ENCODE data around the gene RFX4.

Gene RFX4

GRCh38 chr12:106783515-106783914, 200.7 kb downstream of the RFX4 start:
- Histone ChIP-seq H3K9ac (ENCODE audit: low read depth in 1 of 2, low read length in 2 of 2) (no peak overlapping the region), H3K27me3 (ENCODE audit: control insufficient read depth in 1 of 2, insufficient read depth in 2 of 2, low read length in 2 of 2) (no peaks in the 10 kb centered on the region), H3K27ac (ENCODE audit: low read depth, low read length) (no peak overlapping the region), H3K36me3 (ENCODE audit: control insufficient read depth in 1 of 2, insufficient read depth in 2 of 2, low read length in 2 of 2) (peaks cover 0 to 10% of the 10 kb centered on the region in 2 donors), H3K4me1 (ENCODE audit: control insufficient read depth in 1 of 2, insufficient read depth in 2 of 2, low read length in 2 of 2) (peaks cover 0 to 9% of the 10 kb centered on the region in 2 donors), H3K9me3 (ENCODE audit: control insufficient read depth in 1 of 2, low read length in 2 of 2) (no peaks in the 10 kb centered on the region), H3K4me3 (ENCODE audit: low read depth in 1 of 2, low read length in 2 of 2) (no peak overlapping the region)

- Histone ChIP-seq H3K27ac (ENCODE audit: low read depth, low read length) (no peak overlapping the region), H3K27me3 (ENCODE audit: control insufficient read depth in 1 of 2, insufficient read depth in 2 of 2, low read length in 2 of 2) (no peaks in the 10 kb centered on the region), H3K9me3 (ENCODE audit: control insufficient read depth in 1 of 2, low read length in 2 of 2) (no peaks in the 10 kb centered on the region), H3K9ac (ENCODE audit: low read depth in 1 of 2, low read length in 2 of 2) (no peak overlapping the region), H3K4me3 (ENCODE audit: low read depth in 1 of 2, low read length in 2 of 2) (no peak overlapping the region), H3K4me1 (ENCODE audit: control insufficient read depth in 1 of 2, insufficient read depth in 2 of 2, low read length in 2 of 2) (no peaks in the 10 kb centered on the region), H3K36me3 (ENCODE audit: control insufficient read depth in 1 of 2, insufficient read depth in 2 of 2, low read length in 2 of 2) (peaks cover 4 to 20% of the 10 kb centered on the region in 2 donors)
Measured at GRCh38 chr12:106790020-106790419, 207.2 kb downstream of the RFX4 start.

GRCh38 chr12:106791531-106791930, 208.7 kb downstream of the RFX4 start:
- no peak overlapping the region for H3K9ac ChIP-seq (ENCODE audit: low read depth in 1 of 2, low read length in 2 of 2)
- peaks cover 4 to 18% of the 10 kb centered on the region in 2 donors for H3K36me3 ChIP-seq (ENCODE audit: control insufficient read depth in 1 of 2, insufficient read depth in 2 of 2, low read length in 2 of 2)
- H3K4me3 ChIP-seq (ENCODE audit: low read depth in 1 of 2, low read length in 2 of 2) = no peak overlapping the region

DNA sequence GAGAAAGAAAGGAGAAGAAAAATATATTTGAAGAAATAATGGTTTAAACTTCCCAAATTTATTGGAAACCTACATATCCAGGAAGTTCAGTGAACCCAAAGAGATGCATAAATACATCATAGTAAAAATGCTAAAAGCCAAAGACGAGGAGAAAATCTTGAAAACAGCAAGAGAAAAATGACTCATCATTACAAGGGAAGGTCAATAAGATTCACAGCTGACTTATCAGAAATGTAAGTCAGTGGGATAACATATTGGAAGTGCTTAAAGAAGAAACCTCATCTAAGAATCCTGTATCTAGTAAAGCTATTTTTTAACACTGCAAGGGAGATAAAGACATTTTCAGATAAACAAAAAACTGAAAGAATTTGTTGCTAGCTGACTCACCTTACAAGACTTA, 211.6 kb downstream of the RFX4 start:
- Histone ChIP-seq H3K4me3 (ENCODE audit: low read depth in 1 of 2, low read length in 2 of 2) (no peak overlapping the region), H3K4me1 (ENCODE audit: control insufficient read depth in 1 of 2, insufficient read depth in 2 of 2, low read length in 2 of 2) (no peaks in the 10 kb centered on the region), H3K9ac (ENCODE audit: low read depth in 1 of 2, low read length in 2 of 2) (no peak overlapping the region), H3K36me3 (ENCODE audit: control insufficient read depth in 1 of 2, insufficient read depth in 2 of 2, low read length in 2 of 2) (peaks cover 7 to 18% of the 10 kb centered on the region in 2 donors), H3K27ac (ENCODE audit: low read depth, low read length) (no peak overlapping the region), H3K27me3 (ENCODE audit: control insufficient read depth in 1 of 2, insufficient read depth in 2 of 2, low read length in 2 of 2) (no peaks in the 10 kb centered on the region), H3K9me3 (ENCODE audit: control insufficient read depth in 1 of 2, low read length in 2 of 2) (no peaks in the 10 kb centered on the region)

More at GRCh38 chr12:106791531-106791930, 208.7 kb downstream of the RFX4 start:
- H3K4me1 ChIP-seq (ENCODE audit: control insufficient read depth in 1 of 2, insufficient read depth in 2 of 2, low read length in 2 of 2) = no peaks in the 10 kb centered on the region
- no peaks in the 10 kb centered on the region for H3K27me3 ChIP-seq (ENCODE audit: control insufficient read depth in 1 of 2, insufficient read depth in 2 of 2, low read length in 2 of 2)
- no peaks in the 10 kb centered on the region for H3K9me3 ChIP-seq (ENCODE audit: control insufficient read depth in 1 of 2, low read length in 2 of 2)
- no peak overlapping the region for H3K27ac ChIP-seq (ENCODE audit: low read depth, low read length)

DNA sequence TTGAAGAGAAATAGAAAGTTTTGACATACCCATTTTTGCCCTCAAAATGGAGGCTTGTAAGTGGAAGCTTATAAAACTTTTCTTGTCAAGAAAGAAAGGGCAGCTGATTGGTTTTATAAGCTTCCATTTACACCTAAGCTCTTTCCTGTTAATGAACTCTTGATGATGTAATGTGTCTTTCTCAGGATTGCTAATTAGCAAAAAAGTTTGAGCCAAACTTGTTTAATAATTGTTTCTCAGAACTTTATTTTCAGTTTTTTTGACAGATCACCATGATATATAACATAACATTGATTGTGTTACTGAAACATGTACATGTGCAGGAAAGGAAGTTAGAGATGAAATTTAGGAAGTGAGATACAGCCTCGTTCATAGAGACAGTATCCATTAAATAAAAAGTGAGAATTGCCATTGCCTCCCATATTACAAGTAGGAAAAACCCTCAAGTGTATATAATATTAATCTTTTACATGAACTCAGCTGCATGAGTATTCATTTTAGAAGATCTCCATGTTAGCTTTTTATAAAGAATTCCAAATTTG, 218.4 kb downstream of the RFX4 start:
- H3K4me3 ChIP-seq (ENCODE audit: low read depth in 1 of 2, low read length in 2 of 2) = no peak overlapping the region
- H3K36me3 ChIP-seq (ENCODE audit: control insufficient read depth in 1 of 2, insufficient read depth in 2 of 2, low read length in 2 of 2) = peaks cover 5 to 10% of the 10 kb centered on the region in 2 donors
- H3K9me3 ChIP-seq (ENCODE audit: control insufficient read depth in 1 of 2, low read length in 2 of 2) = no peaks in the 10 kb centered on the region
- peaks cover 0 to 9% of the 10 kb centered on the region in 2 donors for H3K4me1 ChIP-seq (ENCODE audit: control insufficient read depth in 1 of 2, insufficient read depth in 2 of 2, low read length in 2 of 2)
- no peaks in the 10 kb centered on the region for H3K27me3 ChIP-seq (ENCODE audit: control insufficient read depth in 1 of 2, insufficient read depth in 2 of 2, low read length in 2 of 2)
- no peak overlapping the region for H3K27ac ChIP-seq (ENCODE audit: low read depth, low read length)
- no peak overlapping the region for H3K9ac ChIP-seq (ENCODE audit: low read depth in 1 of 2, low read length in 2 of 2)

DNA sequence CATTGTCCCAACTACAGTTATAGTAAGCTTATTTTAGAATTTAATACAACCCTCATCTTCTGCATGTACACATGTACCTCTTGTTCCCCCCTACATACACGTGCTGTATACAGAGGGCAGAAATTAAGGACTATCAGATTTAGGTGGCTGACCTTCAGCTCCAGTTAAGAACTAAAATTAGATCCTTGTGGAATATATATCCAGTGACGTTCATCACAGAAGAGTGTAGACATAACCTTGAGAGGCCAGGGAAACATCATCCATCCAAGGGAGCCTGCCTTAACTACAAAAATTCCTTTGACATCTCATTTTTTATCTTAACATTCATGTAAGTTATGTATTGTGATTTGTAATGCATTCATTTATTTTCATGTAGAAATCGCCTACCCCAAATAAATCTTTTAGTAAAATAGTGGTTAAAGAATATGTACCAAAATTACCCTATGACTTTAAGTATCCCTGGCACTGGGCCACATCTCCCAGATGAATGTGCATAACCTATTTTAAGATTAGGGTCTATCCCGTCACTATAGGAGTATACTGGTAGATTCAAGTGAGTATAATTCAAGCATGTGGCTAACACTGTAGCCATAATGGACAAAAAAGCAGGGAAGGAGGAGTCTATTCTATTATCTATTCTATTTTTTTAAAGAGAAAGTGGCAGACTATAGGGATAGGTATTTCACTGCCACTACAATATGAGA, 219.2 kb downstream of the RFX4 start:
- Histone ChIP-seq H3K4me1 (ENCODE audit: control insufficient read depth in 1 of 2, insufficient read depth in 2 of 2, low read length in 2 of 2) (peaks cover 0 to 9% of the 10 kb centered on the region in 2 donors), H3K4me3 (ENCODE audit: low read depth in 1 of 2, low read length in 2 of 2) (no peak overlapping the region), H3K27me3 (ENCODE audit: control insufficient read depth in 1 of 2, insufficient read depth in 2 of 2, low read length in 2 of 2) (no peaks in the 10 kb centered on the region), H3K36me3 (ENCODE audit: control insufficient read depth in 1 of 2, insufficient read depth in 2 of 2, low read length in 2 of 2) (peaks cover 5 to 10% of the 10 kb centered on the region in 2 donors), H3K27ac (ENCODE audit: low read depth, low read length) (no peak overlapping the region), H3K9me3 (ENCODE audit: control insufficient read depth in 1 of 2, low read length in 2 of 2) (no peaks in the 10 kb centered on the region), H3K9ac (ENCODE audit: low read depth in 1 of 2, low read length in 2 of 2) (no peak overlapping the region)

- Histone ChIP-seq H3K27ac (ENCODE audit: low read depth, low read length) (no peak overlapping the region), H3K4me1 (ENCODE audit: control insufficient read depth in 1 of 2, insufficient read depth in 2 of 2, low read length in 2 of 2) (peaks cover 0 to 9% of the 10 kb centered on the region in 2 donors), H3K36me3 (ENCODE audit: control insufficient read depth in 1 of 2, insufficient read depth in 2 of 2, low read length in 2 of 2) (peaks cover 2 to 10% of the 10 kb centered on the region in 2 donors), H3K9me3 (ENCODE audit: control insufficient read depth in 1 of 2, low read length in 2 of 2) (no peaks in the 10 kb centered on the region), H3K27me3 (ENCODE audit: control insufficient read depth in 1 of 2, insufficient read depth in 2 of 2, low read length in 2 of 2) (no peaks in the 10 kb centered on the region), H3K4me3 (ENCODE audit: low read depth in 1 of 2, low read length in 2 of 2) (no peak overlapping the region), H3K9ac (ENCODE audit: low read depth in 1 of 2, low read length in 2 of 2) (no peak overlapping the region)
Measured at GRCh38 chr12:106804668-106805067, 221.9 kb downstream of the RFX4 start.
